Fibroblast of lung (primary cell): Measurements from ENCODE around the gene CUEDC1.

Experiments
- CTCF ChIP-seq, 2 donors: IDR thresholded peaks in 1 of 2; conservative IDR thresholded peaks in 1 of 2; 1 replicate in 1 of 2; 2 replicates in 1 of 2; pipeline ENCODE4 v1.5.1; 2011 to 2012; ENCODE audit warnings: low read length in 2 of 2, control low read depth in 1 of 2, inconsistent platforms in 1 of 2, low read depth in 1 of 2, mild to moderate bottlenecking in 1 of 2
- EZH2 ChIP-seq: IDR thresholded peaks from 2 replicates; pipeline ENCODE4 v1.5.1; 2012; ENCODE audit warnings: low read length, control low read depth, mild to moderate bottlenecking; ENCODE audit errors: missing control alignments

- TF ChIP-seq EZH2 (no peak), CTCF (conservative IDR thresholded peaks at IDR 0.05 in 1 of 2, IDR thresholded peaks at IDR 0.05 in 1 of 2; ENCODE audit: low read depth in 1 of 2, low read length in 2 of 2) (no peak)
These were observed 44.5 kb downstream of the CUEDC1 start for GRCh38 chr17:57910462-57911420.
